DMS153 (cell line): ENCODE measurements around the gene PIK3R3.
"Not testable (repeated sequence)": the region's sequence is repeated elsewhere in the genome, so short reads cannot be mapped to it uniquely, and the experiment has no call there.

ENCODE experiments used
- DNase-seq: peaks from one replicate; lab custom pipeline; 2025; lab: John Stamatoyannopoulos, UW

PIK3R3 gene

GRCh38 chr1:46065405-46065804 lies 67.0 kb downstream of the PIK3R3 start:
- no peak for DNase-seq

GRCh38 chr1:46064708-46065107 lies 67.7 kb downstream of the PIK3R3 start:
- DNase-seq, result no peak

- no peak for DNase-seq
Observed at GRCh38 chr1:46062651-46063319, 69.6 kb downstream of the PIK3R3 start.

- DNase-seq, result no peak
Observed at GRCh38 chr1:46061146-46061545, 71.3 kb downstream of the PIK3R3 start.

- no peak for DNase-seq
Observed at GRCh38 chr1:46058936-46059335, 73.5 kb downstream of the PIK3R3 start.

GRCh38 chr1:46057781-46058180 lies 74.6 kb downstream of the PIK3R3 start:
- no peak for DNase-seq

GRCh38 chr1:46057215-46057614 lies 75.2 kb downstream of the PIK3R3 start:
- not testable (repeated sequence) for DNase-seq

GRCh38 chr1:46056325-46056724 lies 76.1 kb downstream of the PIK3R3 start:
- DNase-seq, result no peak

GRCh38 chr1:46053734-46054133 lies 78.7 kb downstream of the PIK3R3 start:
- no peak for DNase-seq

- no peak for DNase-seq
Observed at GRCh38 chr1:46044116-46044515, 88.3 kb downstream of the PIK3R3 start.

- DNase-seq, result no peak
Observed at GRCh38 chr1:46043458-46044017, 88.9 kb downstream of the PIK3R3 start.

- DNase-seq, result no peak
Observed at GRCh38 chr1:46041974-46042373, 90.5 kb downstream of the PIK3R3 start.

GRCh38 chr1:46041551-46041950 lies 90.9 kb downstream of the PIK3R3 start:
- DNase-seq, result no peak

GRCh38 chr1:46039571-46040052 lies 92.8 kb downstream of the PIK3R3 start:
- DNase-seq, result peak; percentile 78

GRCh38 chr1:46036894-46037839 lies 95.3 kb downstream of the PIK3R3 start:
- peak; percentile 75 for DNase-seq

- no peak for DNase-seq
Observed at GRCh38 chr1:46034601-46035516, 97.6 kb downstream of the PIK3R3 start.

- no peak for DNase-seq
Observed at GRCh38 chr1:46030876-46031660, 101.4 kb downstream of the PIK3R3 start.

- no peak for DNase-seq
Observed at GRCh38 chr1:46030074-46030870, 102.2 kb downstream of the PIK3R3 start.

- DNase-seq, result no peak
Observed at GRCh38 chr1:46027788-46028573, 104.4 kb downstream of the PIK3R3 start.
